Posterior vena cava (tissue), 2 donors: ENCODE data around the gene LAMTOR3. TPM values are rescaled to one million over a fixed set of nuclear protein-coding genes. Genes with fewer than 3 reads are reported as not detected.

Source experiments
- DNase-seq: peaks from one replicate; pipeline ENCODE4 v3.0.0-alpha.2; 2020; ENCODE audit warnings: low spot score
- intact Hi-C, 2 donors: fragments of 100-400 bp; cut with DNase I; formaldehyde crosslinking; loops; one replicate each; pipeline versions ENCODE4 v1.14.1 to v1.14.2; 2022 to 2023
- long read RNA-seq, 2 donors: library from polyadenylated mRNA; unstranded; transcript quantifications; one replicate each; pipeline ENCODE4 v2.0.0, GENCODE V29; 2020 to 2021
- total RNA-seq, 2 donors: library from RNA; stranded (reverse); fragmentation: NEBNext Ultra II Directional; extraction: Animal tissue kit (Norgen Biotek cat#: 25700); gene quantifications; one replicate each; pipeline ENCODE4 v1.2.1, GENCODE V29; 2021
- donor health status: DM: yes; HTN: yes; CAD: no.
- donor health status: DM: yes; HTN: yes; CAD: no.

LAMTOR3 gene, protein sequence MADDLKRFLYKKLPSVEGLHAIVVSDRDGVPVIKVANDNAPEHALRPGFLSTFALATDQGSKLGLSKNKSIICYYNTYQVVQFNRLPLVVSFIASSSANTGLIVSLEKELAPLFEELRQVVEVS
- 10 to 100 TPM; 26.1 to 30.6 TPM for total RNA-seq
- long read RNA-seq, donor 1, full-length matches to known transcripts, result 13 of 16 reads
- long read RNA-seq, donor 1, partial matches to known transcripts, result 0 of 16 reads
- long read RNA-seq, donor 1, other reads (novel, unspliced or antisense), result 3 of 16 reads
- long read RNA-seq, donor 2, full-length matches to known transcripts, result 40 of 42 reads
- long read RNA-seq, donor 2, partial matches to known transcripts, result 0 of 42 reads
- long read RNA-seq, donor 2, other reads (novel, unspliced or antisense), result 2 of 42 reads

DNA sequence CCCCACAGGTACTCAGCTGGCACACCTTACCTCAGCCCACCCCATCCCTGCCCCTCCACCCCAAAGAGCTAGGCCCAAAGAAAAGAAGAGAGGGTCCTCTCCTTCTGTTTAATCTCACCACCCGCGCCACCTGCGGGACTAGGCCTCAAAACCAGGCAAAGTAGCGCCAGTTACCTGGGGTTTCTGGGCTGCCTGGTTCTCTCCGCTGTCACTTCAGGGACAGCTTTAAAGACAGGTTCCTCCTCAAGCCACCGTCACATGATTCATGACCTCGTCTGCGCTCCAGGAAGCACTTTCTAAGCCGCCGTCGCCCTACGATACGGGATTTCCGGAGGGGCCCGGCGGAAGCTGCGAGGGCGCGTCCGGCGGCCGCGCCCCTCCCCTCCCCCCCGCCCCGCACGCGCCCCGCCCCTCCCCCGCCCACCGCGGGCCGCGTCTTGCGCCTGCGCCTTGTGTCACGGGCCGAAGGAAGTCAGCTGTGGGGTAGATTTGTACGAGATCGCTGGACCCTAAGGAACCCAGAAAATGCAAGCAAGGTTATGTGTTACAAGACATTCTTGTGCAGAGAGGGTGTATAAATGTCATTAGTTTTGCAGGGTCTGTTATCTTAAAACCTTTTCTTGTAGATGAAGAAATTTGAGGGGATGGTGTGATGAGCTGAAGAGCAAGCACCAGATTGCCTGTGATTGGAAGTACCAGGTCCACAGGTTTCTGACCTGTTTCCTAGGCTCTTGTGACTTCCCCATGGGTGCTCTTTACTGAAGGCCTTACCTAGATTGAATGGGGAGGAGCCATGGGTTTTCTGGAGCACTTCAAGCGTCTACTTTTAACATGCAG lies at the start of gene LAMTOR3:
Gene LAMTOR3, minus strand, starts transcription at position 267 of the 837 bp plus-strand sequence. CDS start 464 bp downstream, outside the sequence.
- DNase-seq, result peak; percentile 97
- intact Hi-C loops, result loop anchor here in 1 of 2 donors (10.0 kb wide), 1 partner anchor 50 kb away; the partner anchor contains the start of gene DNAJB14

DNA sequence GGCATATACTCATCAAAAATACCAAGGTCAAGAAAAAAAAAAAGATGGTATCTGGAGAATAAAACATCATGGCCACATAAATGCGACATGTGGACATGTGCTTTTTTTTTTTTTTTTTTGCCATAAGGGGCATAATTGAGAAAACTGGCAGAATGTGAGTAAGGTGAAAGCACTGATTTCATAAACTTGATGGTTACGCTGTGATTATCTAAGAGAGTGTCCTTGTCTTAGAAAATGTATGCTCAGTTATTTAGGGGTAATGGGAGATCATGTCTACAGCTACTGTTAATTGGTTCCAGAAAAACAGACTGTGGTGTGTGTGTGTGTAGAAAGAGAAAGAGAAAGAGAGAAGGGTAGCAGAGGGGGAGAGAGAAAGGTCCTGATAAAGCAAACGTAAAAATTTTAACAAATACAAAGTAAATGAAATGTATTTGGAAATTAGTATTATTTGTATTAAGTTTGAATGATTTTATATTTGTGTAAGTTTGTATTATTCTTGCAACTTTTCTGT lies 44.1 kb upstream of the LAMTOR3 start:
- no peak for DNase-seq
- intact Hi-C loops, result no loop called here

DNA sequence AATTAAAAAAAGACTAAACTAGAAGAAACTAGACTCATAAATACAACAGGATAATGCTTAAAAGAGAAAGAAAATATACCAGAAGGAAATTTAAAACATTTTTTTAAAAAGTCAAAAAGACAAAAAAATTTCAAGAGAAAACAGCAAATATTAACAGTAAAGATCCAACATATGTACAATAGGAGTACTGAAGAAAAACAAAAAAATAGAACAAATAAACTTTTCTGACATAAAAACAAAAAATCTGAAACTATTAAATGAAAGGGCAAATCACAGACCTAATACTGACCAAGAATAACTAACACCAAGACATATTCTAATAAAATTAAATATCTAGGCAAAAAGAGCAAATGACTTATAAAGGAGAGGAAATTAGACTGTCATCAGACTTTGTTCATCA lies 40.7 kb upstream of the LAMTOR3 start:
- DNase-seq, result no peak
- intact Hi-C loops, result no loop called here

DNA sequence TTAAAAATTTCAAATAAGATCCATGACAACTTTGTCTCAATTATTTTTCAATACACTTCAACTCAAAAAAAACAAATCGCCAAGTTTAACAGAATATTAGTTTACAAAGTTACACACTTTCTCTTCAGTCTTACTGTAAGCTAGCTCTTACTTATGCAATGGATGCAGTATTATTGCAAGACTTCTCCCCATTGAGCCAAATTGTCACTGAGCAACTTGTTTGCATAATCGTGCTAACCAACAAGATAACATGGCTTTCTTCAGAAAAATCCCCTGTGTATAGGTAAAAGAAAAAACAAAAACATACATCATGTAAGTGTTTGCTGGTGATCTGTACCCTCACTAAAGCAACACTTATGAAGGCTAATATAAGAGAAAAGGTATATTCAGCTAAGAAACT lies 33.3 kb upstream of the LAMTOR3 start:
- DNase-seq, result no peak
- intact Hi-C loops, result no loop called here

DNA sequence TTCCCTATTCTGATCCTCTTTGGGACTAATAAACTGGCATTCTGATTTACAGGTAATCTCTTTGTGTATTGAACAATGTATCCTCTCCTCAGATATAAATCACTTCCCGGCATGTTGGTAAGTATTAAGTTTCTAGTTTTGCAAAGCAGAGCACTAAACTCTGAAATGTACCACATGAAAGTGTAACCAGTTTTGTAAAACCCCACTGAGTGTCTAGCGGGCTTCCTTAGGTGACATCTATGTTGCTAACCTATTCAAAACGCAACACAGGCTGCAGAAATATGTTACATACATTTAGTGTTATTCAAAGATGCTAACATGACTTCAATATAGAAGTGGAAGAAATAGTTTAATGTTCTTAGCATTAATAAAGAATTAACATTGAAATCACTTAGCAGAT lies 26.9 kb upstream of the LAMTOR3 start:
- intact Hi-C loops, result no loop called here
- DNase-seq, result no peak

DNA sequence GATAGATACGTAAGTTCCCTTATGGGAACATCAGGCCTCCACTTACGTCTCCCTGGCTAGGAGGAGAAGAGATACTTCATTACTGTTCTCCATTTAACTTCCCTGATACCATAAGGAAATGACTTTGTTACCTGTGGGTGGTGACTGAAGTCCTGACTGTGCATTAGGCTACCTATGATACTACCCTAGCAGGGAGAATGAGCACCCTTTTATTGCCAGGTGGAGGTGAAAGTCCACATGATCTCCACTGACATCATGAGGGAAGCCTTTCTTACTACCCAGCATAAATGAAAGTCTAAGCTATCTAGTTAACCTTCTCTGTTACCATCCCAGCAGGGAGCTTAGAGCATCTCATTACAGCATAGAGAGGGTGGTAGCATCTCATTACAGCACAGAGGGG lies 24.4 kb upstream of the LAMTOR3 start:
- no peak for DNase-seq
- intact Hi-C loops, result no loop called here

DNA sequence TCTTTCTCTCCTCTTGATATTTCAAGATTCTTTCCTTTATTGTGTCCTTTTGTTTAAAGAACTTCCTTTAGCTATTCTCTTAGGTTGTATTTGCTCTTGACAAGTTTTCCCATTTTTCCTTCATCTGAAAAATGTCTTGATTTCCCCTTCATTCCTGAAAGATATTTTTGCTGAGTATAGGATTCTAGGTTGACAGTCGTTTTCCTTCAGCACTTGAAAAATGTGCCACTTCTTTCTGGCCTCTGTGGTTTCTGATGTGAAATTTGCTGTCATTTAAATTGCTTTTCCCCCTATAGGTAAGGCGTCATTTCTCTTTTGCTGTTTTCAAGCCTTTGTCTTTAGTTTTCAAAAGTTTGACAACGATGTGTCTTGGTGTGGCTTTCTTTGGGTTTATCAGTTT lies 23.3 kb upstream of the LAMTOR3 start:
- intact Hi-C loops, result no loop called here
- DNase-seq, result no peak

DNA sequence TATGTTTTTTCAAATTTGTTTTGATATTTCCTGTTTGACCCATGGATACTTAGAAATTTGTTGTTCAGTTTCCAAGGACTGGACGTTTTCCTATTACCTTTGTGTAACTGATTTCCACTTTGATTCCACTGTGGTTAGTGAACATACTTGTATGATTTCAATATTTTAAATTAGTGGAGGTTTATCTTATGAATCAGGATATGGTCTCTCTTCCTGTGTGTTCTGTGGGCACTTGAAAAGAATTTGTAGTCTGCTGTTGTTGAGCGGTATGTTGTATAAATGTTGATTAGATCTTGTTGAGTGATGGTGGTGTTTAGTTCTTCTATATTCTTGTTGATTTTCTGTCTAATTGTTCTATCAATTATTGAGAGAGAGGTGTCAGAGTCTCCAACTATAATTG lies 21.2 kb upstream of the LAMTOR3 start:
- DNase-seq, result no peak
- intact Hi-C loops, result no loop called here

DNA sequence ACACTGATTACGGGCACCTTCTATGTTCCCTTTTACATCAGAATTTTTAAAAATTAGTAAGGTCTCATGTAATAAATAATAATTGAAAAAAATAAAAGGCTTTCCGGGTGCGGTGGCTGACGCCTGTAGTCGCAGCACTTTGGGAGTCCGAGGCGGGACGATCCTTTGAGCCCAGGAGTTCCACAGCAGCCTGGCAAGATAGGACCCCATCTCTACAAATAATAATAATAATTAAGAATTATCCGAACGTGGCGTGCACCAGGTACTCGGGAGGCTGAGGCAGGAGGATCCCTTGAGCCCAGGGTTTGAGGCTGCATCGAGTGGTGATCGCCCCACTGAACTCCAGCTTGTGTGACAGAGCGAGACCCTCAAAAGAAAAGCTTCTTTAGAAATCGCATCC lies 771 bp upstream of the LAMTOR3 start:
- peak; percentile 32 for DNase-seq
- intact Hi-C loops, result loop anchor here in 1 of 2 donors (10.0 kb wide), 1 partner anchor 50 kb away; the partner anchor contains the start of gene DNAJB14

DNA sequence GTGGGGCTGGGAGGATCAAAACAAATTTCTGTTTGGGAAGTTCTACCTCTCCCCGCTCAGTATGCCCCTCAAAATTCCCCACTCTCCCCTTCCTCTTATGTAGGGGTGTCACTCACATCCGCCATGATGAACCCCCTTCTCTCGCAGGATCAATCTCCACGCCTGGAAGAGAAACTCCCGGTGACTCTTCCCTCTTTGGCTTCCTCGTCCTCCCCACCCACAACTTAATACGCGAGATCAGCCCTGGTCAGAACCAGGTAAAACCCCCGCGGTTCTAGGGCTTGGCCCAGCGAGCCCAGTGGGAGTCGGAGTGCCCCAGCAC lies 427 bp downstream of the LAMTOR3 start:
- intact Hi-C loops, result loop anchor here in 1 of 2 donors (10.0 kb wide), 1 partner anchor 51 kb away; the partner anchor contains the start of gene DNAJB14
- DNase-seq, result no peak

DNA sequence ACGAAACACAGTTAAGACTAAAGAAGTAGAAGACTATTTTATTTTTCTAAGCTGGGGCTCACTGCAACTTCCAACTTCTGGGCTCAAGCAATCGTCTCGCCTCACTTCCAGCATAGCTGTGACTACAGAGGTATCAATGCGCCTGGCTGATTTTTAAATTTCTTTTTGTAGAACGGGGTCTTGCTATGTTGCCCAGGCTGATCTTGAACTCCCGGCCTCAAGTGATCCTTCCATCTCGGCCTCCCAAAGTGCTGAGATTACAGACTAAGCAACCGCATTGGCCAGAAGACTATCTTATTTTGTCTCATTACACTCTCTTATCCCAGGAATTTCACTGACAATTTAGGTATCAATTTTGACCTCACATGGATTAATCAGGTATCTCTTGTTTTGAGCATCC lies 1.2 kb downstream of the LAMTOR3 start:
- no peak for DNase-seq
- intact Hi-C loops, result loop anchor here in 1 of 2 donors (10.0 kb wide), 1 partner anchor 52 kb away; the partner anchor contains the start of gene DNAJB14

DNA sequence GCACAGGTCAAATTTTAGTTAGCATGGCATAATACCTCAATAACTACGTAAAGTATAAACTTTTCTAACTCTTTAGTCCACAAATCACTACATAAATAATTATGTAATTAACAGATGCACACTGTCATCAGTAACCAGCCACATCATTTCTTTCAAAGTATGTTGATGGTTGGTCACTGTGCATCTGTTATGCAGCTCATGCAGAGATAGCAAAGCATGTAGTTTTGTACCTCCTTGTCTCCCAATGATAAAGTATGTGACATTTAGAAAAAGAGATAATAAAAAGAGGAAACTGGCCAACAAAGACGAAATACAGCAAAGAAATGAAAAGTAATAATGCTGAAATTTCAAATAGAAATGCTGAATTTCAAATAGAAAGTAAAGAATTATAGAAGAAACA lies 2.9 kb downstream of the LAMTOR3 start:
- intact Hi-C loops, result loop anchor here in 1 of 2 donors (10.0 kb wide), 1 partner anchor 53 kb away; the partner anchor contains the start of gene DNAJB14
- DNase-seq, result no peak

DNA sequence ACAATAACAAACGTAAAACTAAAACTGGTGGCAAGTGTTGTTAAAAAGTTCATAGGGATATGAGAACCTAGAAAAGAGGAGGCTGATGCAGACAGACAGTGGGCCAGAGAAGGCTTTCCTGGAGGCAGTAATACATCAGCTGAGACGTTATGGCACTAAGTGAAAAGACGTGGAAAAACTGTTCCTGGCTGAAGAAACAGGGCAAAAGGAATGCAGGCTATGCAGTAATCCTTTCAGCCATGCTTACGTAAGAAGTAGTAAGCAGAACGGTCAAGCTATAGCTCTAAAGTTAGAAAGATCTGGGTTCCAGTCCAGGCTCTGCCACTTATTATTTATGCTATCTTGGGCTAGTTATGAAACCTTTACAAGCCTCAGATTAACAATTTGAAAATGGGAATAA lies 6.4 kb downstream of the LAMTOR3 start:
- intact Hi-C loops, result no loop called here
- no peak for DNase-seq

DNA sequence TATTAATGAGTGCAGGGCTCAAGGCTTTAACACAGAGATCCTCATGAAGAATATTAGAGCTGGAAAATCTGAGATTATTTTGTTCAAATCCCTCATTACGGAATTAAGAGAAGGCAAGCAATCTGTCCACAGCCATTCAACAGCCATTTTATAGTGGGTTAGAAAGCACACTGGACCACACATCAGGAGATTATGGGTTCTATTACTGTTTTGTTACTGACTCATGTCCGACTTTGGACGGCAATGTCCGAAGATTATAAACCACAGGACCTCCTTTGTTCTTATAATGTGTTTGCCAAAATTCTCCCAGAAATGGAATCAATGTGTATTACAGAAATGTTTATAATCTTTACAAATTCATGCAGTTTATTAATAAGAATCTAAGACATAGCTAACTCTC lies 8.1 kb downstream of the LAMTOR3 start:
- no peak for DNase-seq
- intact Hi-C loops, result no loop called here

DNA sequence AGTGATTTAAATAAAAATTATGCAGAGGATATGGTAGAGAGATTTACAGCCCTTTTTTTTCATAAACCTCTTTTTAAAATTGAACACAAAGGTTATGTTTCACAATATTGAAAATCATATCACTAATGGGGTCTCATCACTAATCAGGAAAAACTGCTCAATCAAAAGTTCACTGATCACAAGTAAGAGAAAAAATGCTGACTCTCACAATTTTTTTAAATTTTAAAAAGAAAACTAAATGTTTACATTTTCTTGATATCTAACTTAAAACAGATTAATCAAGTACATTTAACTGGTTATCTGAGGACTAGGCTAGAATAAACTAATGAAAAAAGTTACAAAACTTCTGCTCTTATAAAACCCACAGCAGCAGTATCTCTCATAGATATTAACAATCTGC lies 8.5 kb downstream of the LAMTOR3 start:
- DNase-seq, result no peak
- intact Hi-C loops, result no loop called here

DNA sequence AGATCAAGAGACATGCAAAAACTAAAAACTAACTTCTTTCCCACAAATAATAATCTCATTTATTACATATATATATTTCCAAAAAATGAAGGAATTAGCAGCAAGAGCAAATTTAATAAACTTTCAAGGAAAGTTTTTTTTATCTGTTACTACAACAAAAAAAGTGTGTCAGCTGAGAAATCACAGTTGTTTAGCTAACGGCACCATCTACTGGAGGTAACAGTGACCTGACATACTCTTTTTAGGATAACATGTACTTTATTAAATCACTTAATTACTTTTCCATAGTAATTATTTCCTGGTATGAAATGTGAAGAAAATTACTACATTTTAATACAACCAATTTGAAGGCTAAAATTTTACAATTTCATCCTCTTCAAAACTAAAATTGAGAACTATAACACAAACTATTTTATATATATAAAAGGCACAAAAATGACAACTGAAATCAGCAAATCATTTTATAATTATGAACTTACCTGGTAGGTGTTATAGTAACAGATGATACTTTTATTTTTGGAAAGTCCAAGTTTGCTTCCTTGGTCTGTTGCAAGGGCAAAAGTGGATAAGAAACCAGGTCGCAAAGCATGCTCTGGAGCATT lies 9.1 kb downstream of the LAMTOR3 start:
- intact Hi-C loops, result no loop called here
- no peak for DNase-seq

DNA sequence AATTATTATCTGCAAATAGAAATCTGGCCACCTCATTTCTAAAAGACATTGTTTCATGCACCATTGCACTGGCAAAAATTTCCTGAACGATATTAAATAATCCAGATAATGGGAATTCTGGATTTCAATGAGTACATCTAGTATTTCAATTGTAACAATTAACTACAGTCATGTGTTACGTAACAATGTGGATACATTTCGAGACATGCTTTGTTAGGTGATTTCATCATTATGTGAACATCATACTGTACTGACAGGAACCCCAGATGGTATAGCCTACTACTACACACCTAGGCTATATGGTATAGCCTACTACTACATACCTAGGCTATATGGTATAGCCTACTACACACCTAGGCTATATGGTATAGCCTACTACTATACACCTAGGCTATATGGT lies 14.8 kb downstream of the LAMTOR3 start:
- intact Hi-C loops, result no loop called here
- DNase-seq, result no peak

DNA sequence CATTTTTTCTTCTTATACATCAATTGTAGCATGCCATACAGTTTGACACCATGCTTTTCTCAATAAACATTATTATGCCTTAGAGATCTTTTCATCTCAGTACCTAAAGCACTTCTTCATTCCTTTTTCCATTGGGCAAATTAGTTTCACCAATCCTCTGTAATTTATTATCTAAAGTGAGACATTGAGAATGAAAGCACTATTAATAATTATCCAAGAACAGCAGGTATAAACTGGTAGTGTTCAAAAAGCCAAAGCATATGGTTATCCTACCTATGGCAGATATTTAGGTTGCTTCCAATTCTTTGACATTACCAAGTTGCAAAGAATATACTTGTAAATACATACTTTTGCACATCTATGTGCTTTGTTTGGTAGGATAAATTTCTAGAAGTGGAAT lies 15.6 kb downstream of the LAMTOR3 start:
- DNase-seq, result no peak
- intact Hi-C loops, result no loop called here

DNA sequence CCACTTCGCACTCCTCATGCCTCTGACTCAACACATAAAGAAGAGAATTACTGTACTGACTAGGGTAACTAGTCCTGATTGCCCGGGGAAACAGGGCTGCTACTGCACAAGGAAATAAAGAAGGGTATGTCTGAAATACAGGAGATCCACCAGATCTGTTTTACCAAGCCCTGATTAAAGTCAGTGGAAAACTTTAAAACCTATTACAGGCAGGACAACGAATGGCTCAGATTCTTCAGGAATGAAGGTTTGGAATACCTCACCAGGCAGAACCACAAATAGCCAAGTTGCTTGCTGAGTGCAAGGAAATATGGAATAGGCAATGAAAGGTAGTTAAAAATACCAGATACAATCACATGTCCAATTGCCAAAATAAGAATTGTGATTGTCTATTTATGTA lies 17.3 kb downstream of the LAMTOR3 start:
- intact Hi-C loops, result no loop called here
- DNase-seq, result no peak

DNA sequence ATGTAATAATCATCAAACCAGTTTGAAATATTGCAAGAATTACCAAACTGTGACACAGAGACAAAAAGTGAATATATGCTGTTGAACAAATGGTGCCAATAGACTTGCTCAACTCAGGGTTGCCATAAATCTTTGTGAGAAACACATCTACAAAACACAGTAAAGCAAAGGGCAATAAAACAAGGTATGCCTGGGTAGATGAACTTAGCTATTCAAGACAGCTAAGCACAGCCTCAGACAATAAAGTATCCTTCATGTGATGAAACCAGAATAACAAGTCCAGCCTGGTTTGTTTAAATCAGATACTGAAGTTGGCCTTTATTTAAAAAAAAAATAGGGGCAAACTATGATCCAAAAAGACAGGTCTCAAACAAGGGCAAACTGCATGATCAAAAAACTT lies 19.2 kb downstream of the LAMTOR3 start:
- intact Hi-C loops, result no loop called here
- no peak for DNase-seq
